Neural progenitor cell (in vitro differentiated cells): Measurements from ENCODE around the gene C1GALT1.

Experiments
- EZH2phosphoT487 ChIP-seq: fragments of 200-600 bp; sonication (generic); IDR thresholded peaks from 2 replicates; pipeline ENCODE4 v1.6.1; 2017; ENCODE audit warnings: antibody characterized with exemption
- TF ChIP-seq, protein P1 (sequence below): fragments of 200-600 bp; sonication (generic); IDR thresholded peaks from 2 replicates; pipeline ENCODE4 v1.5.1; 2017; ENCODE audit warnings: antibody characterized with exemption, mild to moderate bottlenecking

DNA sequence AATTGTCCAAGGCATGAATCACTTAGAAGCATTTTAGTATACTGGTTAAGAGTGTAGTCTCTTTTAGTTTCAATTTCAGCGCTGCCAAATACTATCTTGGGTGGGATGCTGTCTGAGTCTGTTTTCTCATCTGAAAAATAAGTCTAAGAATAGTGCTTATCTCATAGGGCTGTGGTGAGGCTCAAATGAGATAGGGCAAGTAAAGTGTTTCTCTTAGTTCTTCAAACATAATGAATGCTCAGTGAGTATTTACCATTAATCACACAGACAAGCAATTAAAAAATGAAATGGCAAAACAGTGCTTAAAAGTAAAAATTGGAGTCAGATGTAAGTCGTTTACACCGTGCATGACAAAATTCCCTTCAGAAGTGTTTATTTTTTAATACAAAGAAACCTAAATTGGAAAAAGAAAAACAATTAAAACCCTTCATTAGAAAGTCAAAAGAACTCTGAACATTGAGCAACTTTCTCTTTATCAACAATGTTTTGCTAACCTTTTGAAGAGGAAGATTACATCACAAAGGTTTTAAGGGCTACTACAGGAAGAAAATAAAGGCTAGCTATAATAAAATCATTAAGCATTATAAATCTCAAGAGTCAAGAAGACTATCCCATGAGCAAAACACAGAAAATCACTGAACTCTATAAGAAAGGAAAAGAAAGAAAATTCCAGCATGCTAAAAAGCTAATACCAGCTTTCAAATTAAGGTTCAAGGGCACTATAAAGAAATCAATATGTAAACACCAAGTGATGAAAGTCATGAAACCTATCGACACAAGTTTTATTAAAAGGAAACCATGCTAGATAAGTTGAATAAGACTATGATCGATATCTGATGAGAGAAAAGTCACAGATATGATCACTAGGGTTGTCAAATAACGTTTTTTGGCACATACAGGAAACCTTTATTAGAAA lies 45.6 kb upstream of the C1GALT1 start:
- TF ChIP-seq, protein P1, sequence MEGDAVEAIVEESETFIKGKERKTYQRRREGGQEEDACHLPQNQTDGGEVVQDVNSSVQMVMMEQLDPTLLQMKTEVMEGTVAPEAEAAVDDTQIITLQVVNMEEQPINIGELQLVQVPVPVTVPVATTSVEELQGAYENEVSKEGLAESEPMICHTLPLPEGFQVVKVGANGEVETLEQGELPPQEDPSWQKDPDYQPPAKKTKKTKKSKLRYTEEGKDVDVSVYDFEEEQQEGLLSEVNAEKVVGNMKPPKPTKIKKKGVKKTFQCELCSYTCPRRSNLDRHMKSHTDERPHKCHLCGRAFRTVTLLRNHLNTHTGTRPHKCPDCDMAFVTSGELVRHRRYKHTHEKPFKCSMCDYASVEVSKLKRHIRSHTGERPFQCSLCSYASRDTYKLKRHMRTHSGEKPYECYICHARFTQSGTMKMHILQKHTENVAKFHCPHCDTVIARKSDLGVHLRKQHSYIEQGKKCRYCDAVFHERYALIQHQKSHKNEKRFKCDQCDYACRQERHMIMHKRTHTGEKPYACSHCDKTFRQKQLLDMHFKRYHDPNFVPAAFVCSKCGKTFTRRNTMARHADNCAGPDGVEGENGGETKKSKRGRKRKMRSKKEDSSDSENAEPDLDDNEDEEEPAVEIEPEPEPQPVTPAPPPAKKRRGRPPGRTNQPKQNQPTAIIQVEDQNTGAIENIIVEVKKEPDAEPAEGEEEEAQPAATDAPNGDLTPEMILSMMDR = no peak
- TF ChIP-seq EZH2phosphoT487 = no peak
